GM19395 (cell line): ENCODE data around the gene HDDC3.

Experiments
- ATAC-seq: cut with Tn5 transposase; IDR thresholded peaks from one replicate; pipeline ENCODE4 v1.9.1; 2021; ENCODE audit warnings: mild to moderate bottlenecking, moderate library complexity; ENCODE audit not compliant: unreplicated experiment

Gene HDDC3, protein sequence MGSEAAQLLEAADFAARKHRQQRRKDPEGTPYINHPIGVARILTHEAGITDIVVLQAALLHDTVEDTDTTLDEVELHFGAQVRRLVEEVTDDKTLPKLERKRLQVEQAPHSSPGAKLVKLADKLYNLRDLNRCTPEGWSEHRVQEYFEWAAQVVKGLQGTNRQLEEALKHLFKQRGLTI

GRCh38 chr15:90931828-90932659 lies at the start of gene HDDC3:
Gene HDDC3 (minus strand): TSS chr15:90932549. CDS start chr15:90932540, 9 bp downstream.
- ATAC-seq, result peak; percentile 56

GRCh38 chr15:90982135-90982534 lies 49.8 kb upstream of the HDDC3 start:
- ATAC-seq, result peak; percentile 49

DNA sequence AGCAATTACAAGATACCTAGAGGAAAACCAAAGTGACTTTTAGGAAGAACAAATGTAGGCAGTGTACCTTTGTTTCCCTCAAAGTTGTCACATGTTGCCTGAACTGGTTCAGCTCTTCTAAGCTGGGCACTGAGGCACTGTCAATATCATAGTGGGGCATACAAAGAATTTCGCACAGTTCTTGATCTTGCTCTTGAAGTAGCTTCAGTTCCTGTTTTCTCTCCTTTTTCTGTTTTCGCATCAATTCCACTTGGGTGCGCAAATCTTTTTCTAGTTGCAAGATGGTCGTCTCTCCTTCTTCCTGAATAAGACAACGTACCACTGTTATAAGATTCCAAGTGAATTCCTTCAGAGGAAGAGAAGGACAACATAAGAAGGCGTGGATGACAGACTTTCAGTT lies 49.3 kb upstream of the HDDC3 start:
- ATAC-seq, result peak; percentile 93

GRCh38 chr15:90979582-90979981 lies 47.2 kb upstream of the HDDC3 start:
- no peak for ATAC-seq

DNA sequence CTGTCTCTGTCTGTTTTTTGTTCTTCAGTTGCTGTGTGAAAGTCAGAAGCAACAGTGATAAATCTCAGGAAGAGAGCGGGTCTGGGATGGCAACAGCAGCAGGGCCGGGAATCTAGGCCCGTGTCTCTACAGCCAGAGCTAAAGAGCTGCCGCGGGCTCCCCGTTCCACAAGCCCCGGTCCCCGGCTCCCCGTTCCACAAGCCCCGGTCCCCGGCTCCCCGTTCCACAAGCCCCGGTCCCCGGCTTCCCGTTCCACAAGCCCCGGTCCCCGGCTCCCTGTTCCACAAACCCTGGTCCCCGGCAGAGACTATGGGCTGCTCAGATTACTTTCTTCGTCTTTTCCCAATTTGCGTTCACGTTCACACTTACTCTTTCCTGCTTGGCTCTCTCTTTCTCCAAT lies 41.9 kb upstream of the HDDC3 start:
- no peak for ATAC-seq

GRCh38 chr15:90972133-90972532 lies 39.8 kb upstream of the HDDC3 start:
- ATAC-seq, result no peak

GRCh38 chr15:90970274-90970673 lies 37.9 kb upstream of the HDDC3 start:
- ATAC-seq, result no peak

- no peak for ATAC-seq
Observed at GRCh38 chr15:90968434-90968833, 36.1 kb upstream of the HDDC3 start.

DNA sequence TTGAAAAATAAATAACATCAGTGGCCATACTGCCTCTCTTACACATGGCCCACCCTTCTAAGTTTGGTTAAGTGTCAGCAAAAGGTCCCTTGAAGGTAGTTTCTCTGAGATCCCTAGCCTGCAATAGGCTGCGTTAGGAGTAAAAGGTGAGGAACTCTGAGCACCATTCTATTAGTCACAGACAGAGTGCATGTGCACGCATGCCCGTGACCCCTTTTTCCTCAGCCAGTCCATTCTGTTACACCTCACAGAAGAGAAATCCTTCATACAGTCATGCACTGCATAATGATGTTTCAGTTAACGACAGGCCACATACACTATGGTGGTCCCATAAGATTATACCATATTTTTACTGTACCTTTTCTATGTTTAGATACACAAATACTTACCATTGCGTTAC lies 34.9 kb upstream of the HDDC3 start:
- no peak for ATAC-seq

DNA sequence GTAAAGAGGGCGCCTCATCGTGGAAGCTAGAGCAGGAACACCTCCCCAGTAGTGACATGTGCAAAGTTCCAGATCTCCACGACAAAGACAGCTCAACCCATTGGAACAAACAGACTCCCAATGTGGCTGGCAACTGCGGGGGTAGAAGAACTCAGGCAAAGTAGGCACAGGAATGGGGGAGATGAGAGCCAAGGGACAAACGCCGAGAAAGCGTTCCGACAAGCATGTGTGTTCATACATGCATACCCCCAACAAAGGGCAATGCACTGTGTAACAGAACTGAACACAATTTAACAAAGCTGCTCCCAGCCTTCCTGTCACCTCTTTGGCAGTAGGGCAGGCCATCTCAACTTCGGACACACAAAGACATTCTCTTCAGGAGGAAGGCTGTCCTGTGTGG lies 33.9 kb upstream of the HDDC3 start:
- no peak for ATAC-seq

DNA sequence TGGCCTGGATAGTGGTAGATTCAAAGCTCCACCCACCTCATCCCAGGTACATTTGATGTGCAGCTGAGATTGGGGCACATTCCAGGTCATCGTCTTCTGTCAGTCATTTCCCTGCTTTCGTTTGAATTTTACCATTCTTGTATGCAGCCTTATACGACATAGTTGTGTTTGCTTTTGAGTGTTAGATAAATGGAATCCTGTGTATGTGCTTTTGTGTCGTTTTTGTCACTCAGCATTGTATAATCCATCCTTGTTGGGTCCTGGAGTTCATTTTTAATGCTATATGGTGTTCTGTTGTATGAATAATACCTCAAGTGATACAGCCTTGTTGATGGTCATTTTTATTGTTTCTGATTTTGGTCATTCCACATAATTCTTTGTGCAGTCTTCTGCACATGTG lies 29.7 kb upstream of the HDDC3 start:
- ATAC-seq, result no peak

- ATAC-seq, result no peak
Observed at GRCh38 chr15:90960298-90961091, 28.1 kb upstream of the HDDC3 start.

- ATAC-seq, result no peak
Observed at GRCh38 chr15:90959894-90960293, 27.5 kb upstream of the HDDC3 start.

DNA sequence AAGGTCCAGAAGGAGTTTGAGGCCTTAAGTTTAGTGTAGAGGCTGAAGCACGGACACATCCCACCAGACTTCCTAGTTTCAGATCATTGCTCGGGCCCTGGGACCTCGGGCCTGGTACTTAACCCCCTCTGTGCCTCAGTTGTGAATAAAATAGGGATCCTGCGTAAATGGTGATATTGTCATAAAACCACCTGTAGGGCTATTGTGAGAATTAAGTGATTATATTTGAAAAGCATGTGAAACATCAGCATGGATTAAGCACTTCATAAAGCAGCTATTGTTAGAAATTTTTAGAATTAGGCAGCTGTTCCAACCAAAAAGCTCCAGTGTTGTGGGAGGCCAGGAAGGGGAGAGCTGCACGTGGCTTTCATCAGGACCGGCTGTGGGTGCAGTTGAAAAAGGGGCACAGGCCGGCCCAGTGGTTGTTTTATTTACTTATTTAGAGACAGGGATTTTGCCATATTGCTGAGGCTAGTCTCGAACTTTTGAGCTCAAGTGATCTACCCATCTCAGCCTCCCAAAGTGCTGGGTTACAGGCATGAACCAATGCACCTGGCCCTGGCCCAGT lies 26.8 kb upstream of the HDDC3 start:
- no peak for ATAC-seq

DNA sequence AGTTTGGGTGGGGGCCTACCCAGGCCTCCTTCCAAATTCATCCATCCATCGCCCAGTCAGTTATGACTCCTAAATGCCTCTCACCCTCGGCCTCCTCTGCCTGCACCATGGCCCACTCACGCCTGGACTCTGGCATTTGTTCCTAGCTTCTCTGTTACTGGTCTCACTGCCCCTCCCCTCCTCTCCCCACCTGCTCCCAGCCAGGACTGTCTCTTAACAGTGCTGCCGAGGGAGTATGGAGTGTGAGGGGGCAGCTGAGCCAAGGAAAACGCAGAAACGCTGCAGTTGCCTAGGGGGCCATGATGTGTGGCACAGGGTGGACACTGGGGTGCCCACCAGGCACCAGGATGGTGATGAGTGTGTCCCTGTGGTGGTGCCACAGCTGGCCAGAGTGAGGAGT lies 25.4 kb upstream of the HDDC3 start:
- no peak for ATAC-seq

DNA sequence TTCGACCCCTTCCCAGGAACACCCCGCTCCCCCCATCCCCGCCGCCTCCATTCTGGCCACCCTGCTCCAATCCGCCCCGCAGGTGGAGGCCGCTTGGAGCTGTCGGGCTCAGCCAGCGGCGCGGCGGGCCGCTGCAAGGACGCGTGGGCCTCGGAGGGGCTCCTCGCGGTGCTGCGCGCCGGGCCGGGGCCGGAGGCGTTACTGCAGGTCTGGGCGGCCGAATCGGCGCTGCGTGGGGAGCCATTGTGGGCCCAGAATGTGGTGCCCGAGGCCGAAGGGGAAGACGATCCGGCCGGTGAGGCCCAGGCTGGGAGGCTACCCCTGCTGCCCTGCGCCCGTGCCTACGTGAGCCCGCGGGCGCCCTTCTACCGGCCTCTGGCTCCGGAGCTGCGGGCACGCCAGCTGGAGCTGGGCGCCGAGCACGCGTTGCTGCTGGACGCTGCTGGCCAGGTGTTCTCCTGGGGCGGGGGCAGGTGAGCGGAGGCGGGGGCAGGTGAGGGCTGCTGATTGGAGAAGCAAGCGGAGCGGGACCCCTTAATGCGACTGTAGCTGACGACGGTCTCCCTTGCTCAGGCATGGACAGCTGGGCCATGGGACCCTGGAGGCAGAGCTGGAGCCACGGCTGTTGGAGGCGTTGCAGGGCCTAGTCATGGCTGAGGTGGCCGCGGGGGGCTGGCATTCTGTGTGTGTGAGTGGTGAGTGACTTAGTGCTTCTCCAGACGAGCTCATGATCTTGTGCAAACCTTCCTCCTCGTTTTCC lies 24.9 kb upstream of the HDDC3 start:
- ATAC-seq, result no peak

DNA sequence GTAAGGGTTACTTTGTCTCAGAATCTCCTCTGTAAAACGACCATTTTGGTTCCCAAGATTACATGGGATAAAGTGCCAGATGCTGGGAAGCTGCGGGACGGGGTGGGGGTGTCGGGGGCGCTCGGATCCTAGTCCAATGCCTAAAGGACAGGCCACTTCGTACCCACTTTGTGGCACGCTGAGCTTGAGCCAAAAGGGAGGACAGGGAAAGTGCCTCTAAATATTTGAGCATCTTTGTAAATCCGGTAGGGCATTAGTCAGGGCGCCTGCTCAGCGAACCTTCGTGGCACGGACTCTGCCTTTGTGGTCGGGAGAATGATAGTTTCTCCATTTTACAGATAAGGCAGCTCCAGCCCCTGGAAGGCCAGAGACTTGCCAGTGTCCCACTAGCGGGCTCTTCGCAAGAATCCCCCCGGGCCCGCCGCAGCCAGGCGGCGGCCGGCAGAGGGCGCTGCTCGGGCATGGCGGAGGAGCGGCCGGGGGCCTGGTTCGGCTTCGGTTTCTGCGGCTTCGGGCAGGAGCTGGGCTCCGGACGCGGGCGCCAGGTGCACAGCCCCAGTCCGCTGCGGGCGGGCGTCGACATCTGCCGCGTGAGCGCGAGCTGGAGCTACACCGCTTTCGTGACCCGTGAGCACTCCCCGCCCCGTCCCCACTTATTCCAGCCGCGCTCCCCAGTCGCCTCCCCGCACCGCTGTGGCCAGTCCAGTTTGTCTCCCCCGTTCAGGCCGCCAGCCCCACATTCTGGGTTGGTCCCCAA lies 24.1 kb upstream of the HDDC3 start:
- no peak for ATAC-seq

DNA sequence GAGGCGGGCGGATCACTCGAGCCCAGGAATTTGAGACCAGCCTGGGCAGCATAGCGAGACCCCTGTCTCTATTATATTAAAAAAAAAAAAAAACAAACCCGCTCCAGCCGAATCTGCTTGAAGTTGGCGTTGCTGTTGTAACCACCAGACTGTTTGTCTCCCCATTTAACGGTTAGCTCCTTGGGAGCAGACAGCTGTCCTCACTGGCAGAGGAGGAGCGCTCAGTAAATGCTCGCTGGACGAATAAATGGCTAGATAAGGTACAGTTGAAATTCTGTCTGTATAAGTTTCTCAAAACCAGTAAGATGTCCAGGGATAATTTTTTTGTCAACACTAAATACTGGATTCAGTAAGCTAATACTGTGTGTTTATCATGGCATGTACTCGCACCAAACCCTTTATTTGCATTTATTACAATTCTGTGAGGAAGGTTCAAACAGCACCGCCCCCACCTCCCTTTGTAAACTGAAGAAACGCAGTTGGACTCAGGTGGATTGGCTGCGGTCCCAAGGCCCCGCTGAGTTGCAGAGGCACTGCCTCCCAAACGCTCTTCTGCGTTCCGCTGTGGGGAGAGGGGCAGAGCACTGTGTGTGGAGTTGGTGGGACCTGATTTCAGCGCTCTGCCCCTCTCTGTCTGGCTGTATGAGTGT lies 23.4 kb upstream of the HDDC3 start:
- ATAC-seq, result no peak
